Measurements from ENCODE around the gene SH2B2.

The SH2B2 gene

DNA sequence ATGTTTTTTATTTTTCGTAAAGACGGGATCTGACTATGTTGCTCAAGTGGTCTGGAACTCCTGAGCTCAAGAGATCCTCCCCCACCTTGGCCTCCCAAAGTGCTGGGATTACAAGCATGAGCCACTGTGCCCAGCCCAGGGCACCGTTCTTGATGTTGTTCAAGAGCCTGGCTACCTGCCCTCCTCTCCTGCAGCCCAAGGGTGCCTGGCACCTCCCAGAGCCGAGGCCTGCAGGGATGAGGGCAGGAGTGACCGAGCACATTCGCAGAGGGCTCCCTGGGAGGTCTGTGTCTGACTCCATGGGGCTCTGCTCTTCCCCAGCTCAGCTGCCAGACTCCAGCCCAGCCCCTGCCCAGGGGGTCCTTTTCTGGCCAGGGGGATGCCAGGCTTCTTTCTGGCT, 15.4 kb downstream of the SH2B2 start:
- H3K27ac ChIP-seq: no peak overlapping the region
- TF ChIP-seq, protein P1, sequence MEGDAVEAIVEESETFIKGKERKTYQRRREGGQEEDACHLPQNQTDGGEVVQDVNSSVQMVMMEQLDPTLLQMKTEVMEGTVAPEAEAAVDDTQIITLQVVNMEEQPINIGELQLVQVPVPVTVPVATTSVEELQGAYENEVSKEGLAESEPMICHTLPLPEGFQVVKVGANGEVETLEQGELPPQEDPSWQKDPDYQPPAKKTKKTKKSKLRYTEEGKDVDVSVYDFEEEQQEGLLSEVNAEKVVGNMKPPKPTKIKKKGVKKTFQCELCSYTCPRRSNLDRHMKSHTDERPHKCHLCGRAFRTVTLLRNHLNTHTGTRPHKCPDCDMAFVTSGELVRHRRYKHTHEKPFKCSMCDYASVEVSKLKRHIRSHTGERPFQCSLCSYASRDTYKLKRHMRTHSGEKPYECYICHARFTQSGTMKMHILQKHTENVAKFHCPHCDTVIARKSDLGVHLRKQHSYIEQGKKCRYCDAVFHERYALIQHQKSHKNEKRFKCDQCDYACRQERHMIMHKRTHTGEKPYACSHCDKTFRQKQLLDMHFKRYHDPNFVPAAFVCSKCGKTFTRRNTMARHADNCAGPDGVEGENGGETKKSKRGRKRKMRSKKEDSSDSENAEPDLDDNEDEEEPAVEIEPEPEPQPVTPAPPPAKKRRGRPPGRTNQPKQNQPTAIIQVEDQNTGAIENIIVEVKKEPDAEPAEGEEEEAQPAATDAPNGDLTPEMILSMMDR (IDR thresholded peaks at IDR 0.05): no peak
- H3K4me3 ChIP-seq: no peak overlapping the region
- DNase-seq (ENCODE audit: low spot score): no peak

DNA sequence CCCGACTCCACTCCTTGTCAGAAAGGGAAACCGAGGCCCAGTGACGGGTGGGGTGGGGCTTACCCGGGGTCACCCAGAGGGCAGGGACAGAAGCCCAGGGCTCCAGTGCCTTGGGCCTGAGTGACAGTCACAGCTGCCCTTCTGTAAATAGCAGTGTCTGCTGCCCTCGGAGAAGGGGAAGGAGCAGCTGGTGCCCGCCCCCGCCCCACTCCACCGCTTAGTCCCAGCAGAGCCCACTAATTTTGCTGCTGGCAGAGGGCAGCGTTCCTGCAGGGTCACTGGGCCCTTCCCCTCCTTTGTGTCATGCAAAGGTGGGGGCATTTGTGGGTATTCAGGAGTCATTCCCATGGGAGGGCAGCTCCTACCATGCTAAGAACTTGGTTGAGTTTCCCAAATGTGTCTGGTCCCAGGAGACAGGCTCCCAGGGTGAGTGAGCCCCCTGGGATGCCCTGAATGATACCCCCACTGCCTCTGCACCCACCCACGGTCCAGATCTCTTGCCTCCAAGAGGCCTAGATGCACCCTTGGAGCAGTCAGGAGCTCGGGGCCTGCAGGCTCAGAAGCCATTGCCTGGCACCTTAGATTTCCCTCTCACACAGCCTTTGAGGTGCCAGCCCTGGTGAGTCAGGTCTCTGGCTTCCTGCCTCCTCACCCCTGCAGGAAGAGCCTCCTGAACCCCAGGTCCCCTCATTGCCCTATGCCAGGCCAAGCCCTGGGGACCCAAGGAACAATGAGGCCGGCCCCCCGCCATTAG, 17.2 kb downstream of the SH2B2 start:
- Histone ChIP-seq H3K4me3 (no peak overlapping the region), H3K27ac (no peak overlapping the region)
- DNase-seq (ENCODE audit: low spot score): no peak
- TF ChIP-seq, protein P1 (IDR thresholded peaks at IDR 0.05): no peak

DNA sequence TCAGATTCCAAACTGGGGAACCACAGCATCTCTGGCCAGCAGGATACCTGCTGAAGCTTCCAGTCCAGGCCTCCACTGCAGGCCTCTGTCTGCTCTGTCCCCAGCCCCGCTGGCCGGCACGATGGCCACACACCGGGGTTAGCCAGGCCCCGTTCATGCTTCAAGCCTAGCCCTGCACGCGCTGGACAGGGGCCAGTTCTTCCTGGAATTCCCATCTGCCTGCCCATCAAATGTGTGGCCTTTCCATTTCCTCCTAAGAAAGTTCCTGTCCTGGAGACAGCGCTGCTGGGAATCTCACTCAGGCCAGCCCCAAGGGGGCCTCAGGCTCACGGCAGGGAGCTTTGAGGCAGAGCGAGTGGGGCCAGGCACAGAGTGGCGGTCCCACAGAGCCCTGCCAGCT, 18.0 kb downstream of the SH2B2 start:
- H3K27ac ChIP-seq: no peak overlapping the region
- no peak for DNase-seq (ENCODE audit: low spot score)
- no peak overlapping the region for H3K4me3 ChIP-seq
- TF ChIP-seq, protein P1 (IDR thresholded peaks at IDR 0.05): no peak

DNA sequence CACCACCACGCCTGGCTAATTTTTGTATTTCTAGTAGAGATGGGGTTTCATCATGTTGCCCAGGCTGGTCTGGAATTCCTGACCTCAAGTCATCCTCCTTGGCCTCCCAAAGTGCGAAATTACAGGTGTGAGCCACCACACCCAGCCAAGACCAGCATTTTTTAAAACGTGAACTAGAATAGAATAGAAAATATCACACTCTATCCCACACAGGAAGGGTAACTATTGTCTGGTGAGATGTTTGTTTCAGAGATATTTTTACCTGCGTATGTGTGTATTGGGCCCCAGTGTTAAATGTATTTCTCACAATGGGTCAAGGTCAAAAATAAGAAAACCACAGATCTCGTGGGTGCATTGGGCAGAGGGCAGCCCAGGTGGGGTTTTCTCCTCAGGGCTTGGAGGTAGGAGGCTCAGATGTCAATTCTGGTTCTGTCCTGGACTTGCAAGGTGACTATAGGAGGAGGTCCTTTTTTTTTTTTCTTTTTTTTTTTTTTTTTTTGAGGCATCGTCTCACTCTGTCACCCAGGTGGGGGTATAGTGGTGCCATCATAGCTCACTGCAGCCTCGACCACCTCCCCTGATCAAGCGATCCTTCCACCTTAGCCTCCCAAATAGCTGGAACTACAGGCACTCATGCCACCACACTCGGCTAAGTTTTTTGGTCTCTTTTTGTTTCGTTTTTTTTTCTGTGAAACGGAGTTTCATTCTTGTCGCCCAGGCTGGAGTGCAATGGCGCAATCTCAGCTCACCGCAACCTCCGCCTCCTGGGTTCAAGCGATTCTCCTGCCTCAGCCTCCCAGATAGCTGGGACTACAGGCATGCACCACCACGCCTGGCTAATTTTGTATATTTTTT, 19.0 kb downstream of the SH2B2 start:
- TF ChIP-seq, protein P1 (IDR thresholded peaks at IDR 0.05): no peak
- Histone ChIP-seq H3K27ac (no peak overlapping the region), H3K4me3 (no peak overlapping the region)
- no peak for DNase-seq (ENCODE audit: low spot score)

DNA sequence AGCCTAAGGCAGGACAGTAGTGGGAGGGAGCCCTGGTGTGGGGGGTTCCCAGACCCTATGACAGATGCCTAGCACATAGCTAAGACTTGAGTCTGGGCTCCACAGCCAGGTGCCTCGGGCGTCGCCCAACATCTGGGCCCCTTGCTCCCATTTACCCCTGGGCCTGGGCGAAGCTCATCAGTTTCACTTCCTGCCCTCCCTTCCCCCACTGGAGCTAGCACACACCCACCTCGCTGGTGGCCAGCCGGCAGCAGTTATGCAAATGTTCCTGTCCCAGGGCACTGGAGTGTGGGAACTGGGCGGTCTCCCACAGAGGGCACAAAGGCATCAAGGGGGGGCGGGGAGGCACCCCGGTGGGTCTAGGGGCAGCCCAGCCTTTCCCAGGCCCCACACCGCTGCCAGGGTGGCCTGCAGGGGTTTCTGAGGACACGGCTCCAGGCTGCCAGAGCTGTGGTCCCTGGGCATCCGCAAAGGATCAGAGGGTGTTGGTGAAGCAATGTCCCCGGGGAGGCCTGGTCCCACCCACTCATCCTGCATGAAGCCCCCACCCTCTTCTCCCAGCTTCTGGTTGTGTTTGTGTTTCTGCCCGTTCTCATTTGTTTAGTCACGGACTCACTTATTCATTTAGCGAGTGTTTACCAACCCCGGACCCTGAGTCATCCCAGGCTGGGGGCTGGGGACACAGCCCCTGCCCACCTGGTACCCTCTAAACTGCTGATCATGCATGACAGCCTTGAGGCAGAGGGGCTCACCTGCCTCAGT, 20.4 kb downstream of the SH2B2 start:
- TF ChIP-seq, protein P1 (IDR thresholded peaks at IDR 0.05): no peak
- H3K27ac ChIP-seq: no peak overlapping the region
- no peak for DNase-seq (ENCODE audit: low spot score)
- H3K4me3 ChIP-seq: no peak overlapping the region

DNA sequence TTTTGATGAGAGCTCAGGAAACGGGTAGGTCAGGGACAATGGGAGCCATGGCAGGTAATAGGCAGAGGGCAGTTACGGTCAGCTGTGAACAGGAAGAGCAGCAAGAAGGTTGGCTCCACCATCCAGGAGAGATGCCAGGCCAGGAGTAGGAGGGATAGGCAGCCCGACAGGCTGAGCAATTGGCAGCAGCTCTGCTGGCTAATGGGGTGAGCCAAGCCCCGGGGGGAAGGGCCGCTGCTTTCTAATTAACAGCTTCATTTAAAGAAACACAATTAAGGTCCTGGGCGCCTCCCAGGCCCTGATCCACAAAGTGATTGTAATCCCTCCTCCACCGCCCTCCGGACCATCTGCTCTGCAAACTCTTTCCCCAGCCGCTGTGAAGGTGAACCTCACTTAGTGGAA, 23.7 kb downstream of the SH2B2 start:
- TF ChIP-seq, protein P1 (IDR thresholded peaks at IDR 0.05): no peak
- no peak for DNase-seq (ENCODE audit: low spot score)
- no peak overlapping the region for H3K4me3 ChIP-seq
- no peak overlapping the region for H3K27ac ChIP-seq

All from coronary artery (tissue), 2 donors.